ENCODE measurements around the gene MMGT1.

MMGT1 gene

DNA sequence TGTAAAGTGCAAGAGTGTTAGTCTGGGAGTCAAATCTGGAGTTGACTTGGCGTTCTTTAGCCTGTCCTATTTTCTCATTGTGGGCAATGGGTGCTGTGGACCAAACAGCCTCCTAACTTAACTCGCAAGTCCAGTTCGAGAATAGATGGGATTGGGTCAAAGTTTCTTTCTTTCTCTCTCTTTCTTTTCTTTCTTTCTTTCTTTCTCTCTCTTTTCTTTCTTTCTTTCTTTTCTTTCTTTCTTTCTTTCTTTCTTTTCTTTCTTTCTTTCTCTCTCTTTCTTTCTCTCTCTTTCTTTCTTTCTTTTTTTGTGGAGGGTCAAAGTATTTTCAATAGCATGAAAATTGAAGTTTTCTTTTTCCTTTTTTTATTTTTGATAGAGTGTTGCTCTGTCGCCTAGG is 14.5 kb upstream of the MMGT1 start:
- in situ Hi-C loops (cut with HindIII; ENCODE audit: low sequenced_read_pairs) = no loop called here

DNA sequence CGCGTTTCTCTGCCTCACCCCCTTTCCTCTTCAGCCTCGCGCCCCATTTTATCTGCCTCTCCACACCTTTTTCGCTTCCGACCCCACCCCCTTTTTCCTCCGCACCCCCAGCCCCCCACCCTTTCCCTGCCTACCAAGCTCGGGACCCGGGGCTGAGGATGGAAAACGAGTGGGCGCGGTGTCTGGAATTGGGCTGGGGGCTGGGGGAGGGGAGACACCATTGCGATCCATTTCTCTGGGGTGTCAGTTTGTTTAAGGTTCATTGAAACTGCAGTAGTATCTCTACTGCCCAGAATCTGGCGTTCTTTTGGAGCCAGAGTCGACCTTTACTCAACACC is 12.2 kb upstream of the MMGT1 start:
- no peak for DNase-seq (ENCODE audit: low read depth)
- in situ Hi-C loops (cut with HindIII; ENCODE audit: low sequenced_read_pairs) = no loop called here
- peak overlapping the region; percentile 67 for H3K4me3 ChIP-seq (ENCODE audit: low read depth, low read length)
- TF ChIP-seq, protein P1, sequence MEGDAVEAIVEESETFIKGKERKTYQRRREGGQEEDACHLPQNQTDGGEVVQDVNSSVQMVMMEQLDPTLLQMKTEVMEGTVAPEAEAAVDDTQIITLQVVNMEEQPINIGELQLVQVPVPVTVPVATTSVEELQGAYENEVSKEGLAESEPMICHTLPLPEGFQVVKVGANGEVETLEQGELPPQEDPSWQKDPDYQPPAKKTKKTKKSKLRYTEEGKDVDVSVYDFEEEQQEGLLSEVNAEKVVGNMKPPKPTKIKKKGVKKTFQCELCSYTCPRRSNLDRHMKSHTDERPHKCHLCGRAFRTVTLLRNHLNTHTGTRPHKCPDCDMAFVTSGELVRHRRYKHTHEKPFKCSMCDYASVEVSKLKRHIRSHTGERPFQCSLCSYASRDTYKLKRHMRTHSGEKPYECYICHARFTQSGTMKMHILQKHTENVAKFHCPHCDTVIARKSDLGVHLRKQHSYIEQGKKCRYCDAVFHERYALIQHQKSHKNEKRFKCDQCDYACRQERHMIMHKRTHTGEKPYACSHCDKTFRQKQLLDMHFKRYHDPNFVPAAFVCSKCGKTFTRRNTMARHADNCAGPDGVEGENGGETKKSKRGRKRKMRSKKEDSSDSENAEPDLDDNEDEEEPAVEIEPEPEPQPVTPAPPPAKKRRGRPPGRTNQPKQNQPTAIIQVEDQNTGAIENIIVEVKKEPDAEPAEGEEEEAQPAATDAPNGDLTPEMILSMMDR (IDR thresholded peaks at IDR 0.05; ENCODE audit: low read depth, low read length, missing control alignments) = no peak

More for the DNA sequence above, 14.5 kb upstream of the MMGT1 start:
- DNase-seq (ENCODE audit: low read depth) = no peak
- TF ChIP-seq, protein P1 (IDR thresholded peaks at IDR 0.05; ENCODE audit: low read depth, low read length, missing control alignments) = no peak
- H3K4me3 ChIP-seq (ENCODE audit: low read depth, low read length) = no peak overlapping the region

GRCh38 chrX:135985157-135985972 is 11.6 kb upstream of the MMGT1 start, which contains the start of gene SLC9A6:
SLC9A6 (plus strand) TSS chrX:135985435; CDS start chrX:135985659, 224 bp downstream.
- in situ Hi-C loops (cut with HindIII; ENCODE audit: low sequenced_read_pairs) = no loop called here
- no peak for DNase-seq (ENCODE audit: low read depth)
- H3K4me3 ChIP-seq (ENCODE audit: low read depth, low read length) = peak within 1 kb of the TSS; percentile 67
- TF ChIP-seq, protein P1 (IDR thresholded peaks at IDR 0.05; ENCODE audit: low read depth, low read length, missing control alignments) = no peak

- in situ Hi-C loops (cut with HindIII; ENCODE audit: low sequenced_read_pairs) = no loop called here
- DNase-seq (ENCODE audit: low read depth) = no peak
- H3K4me3 ChIP-seq (ENCODE audit: low read depth, low read length) = peak overlapping the region; percentile 67
- TF ChIP-seq, protein P1 (IDR thresholded peaks at IDR 0.05; ENCODE audit: low read depth, low read length, missing control alignments) = no peak
Observed at GRCh38 chrX:135984791-135985156, 11.0 kb upstream of the MMGT1 start.

GRCh38 chrX:135984256-135984655 is 10.5 kb upstream of the MMGT1 start:
- H3K4me3 ChIP-seq (ENCODE audit: low read depth, low read length) = no peak overlapping the region
- TF ChIP-seq, protein P1 (IDR thresholded peaks at IDR 0.05; ENCODE audit: low read depth, low read length, missing control alignments) = no peak
- DNase-seq (ENCODE audit: low read depth) = no peak
- in situ Hi-C loops (cut with HindIII; ENCODE audit: low sequenced_read_pairs) = no loop called here

GRCh38 chrX:135982860-135983259 is 9.1 kb upstream of the MMGT1 start:
- TF ChIP-seq, protein P1 (IDR thresholded peaks at IDR 0.05; ENCODE audit: low read depth, low read length, missing control alignments) = no peak
- in situ Hi-C loops (cut with HindIII; ENCODE audit: low sequenced_read_pairs) = no loop called here
- no peak overlapping the region for H3K4me3 ChIP-seq (ENCODE audit: low read depth, low read length)

More at GRCh38 chrX:135982860-135983259, 9.1 kb upstream of the MMGT1 start:
- DNase-seq (ENCODE audit: low read depth) = no peak
